Astrocyte of the hippocampus (primary cell): ENCODE measurements around the gene SHC4.

ENCODE experiments used
- DNase-seq: peaks from one replicate; pipeline ENCODE4 v3.0.0; 2011; ENCODE audit warnings: low read depth, low spot score

Gene SHC4, protein sequence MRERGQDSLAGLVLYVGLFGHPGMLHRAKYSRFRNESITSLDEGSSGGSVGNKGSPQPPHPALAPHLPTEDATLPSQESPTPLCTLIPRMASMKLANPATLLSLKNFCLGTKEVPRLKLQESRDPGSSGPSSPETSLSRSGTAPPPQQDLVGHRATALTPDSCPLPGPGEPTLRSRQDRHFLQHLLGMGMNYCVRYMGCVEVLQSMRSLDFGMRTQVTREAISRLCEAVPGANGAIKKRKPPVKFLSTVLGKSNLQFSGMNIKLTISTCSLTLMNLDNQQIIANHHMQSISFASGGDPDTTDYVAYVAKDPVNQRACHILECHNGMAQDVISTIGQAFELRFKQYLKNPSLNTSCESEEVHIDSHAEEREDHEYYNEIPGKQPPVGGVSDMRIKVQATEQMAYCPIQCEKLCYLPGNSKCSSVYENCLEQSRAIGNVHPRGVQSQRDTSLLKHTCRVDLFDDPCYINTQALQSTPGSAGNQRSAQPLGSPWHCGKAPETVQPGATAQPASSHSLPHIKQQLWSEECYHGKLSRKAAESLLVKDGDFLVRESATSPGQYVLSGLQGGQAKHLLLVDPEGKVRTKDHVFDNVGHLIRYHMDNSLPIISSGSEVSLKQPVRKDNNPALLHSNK

DNA sequence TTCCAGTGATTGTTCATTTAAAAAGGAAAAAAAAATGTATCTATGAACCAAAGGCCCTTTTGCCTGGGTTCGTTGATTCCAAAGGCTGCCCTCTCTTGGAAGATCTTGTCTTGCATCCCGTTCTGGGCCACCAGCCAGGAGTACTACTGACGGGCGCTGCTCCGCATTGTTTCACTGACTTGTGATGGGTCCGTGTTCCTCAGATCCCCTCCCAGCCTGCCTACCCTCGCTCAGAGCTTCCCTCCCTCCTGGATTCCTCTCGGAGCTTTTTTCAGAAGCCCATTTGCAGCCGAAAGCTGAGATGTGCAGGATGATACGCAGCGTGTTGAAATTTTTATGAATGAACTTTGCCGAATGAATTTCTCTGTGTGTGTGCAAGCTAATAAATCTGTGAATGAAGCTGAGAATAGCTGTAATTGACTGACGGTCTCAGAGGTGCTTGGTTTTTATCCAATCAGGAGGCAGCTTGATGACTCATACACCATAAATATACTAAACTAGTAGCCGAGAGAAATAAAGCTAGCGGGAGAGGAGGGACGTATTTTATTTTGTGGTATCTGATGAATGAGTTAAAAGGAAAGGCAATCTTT, at the start of gene SHC4:
Gene SHC4, minus strand, starts transcription at position 396 of the 590 bp plus-strand sequence. CDS start 904 bp downstream, outside the sequence.
- DNase-seq, result peak; percentile 85

DNA sequence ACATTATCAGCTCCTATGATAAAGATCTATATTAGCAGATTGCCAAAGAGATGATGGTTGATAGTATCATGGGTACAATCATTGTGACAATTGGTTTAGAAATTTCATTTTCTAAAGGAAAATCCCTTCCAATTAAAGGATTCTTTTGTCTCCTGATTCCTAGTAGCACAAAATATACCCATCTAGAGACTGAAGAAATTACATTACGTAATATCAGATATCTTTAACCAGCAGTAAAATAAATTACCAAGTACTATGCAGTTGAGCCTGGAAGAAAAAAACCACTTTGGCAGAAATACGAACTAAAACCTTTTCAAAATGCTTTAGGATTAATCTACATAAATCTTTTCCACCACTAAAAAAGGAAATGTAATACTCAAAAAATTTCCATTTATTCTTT, 35.6 kb upstream of the SHC4 start:
- DNase-seq, result no peak

DNA sequence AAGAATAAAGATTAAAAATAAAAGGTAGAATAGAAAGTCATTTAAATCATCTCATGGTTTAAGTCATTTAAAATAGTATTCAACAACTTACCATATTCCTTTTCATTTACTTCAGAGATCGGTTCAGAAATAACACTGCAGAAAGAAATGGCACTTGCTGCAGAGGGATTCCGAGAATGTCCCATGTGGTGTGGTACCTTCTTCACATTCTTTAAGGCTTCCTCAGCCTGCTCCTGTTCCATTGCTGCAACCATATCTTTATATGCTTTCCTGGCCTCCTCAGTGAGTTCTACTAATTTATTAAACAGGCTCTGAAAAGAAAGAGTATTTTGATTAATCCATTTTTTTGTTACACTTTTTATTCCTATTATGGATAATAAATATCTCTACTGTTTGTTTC, 32.6 kb upstream of the SHC4 start:
- peak; percentile 49 for DNase-seq

DNA sequence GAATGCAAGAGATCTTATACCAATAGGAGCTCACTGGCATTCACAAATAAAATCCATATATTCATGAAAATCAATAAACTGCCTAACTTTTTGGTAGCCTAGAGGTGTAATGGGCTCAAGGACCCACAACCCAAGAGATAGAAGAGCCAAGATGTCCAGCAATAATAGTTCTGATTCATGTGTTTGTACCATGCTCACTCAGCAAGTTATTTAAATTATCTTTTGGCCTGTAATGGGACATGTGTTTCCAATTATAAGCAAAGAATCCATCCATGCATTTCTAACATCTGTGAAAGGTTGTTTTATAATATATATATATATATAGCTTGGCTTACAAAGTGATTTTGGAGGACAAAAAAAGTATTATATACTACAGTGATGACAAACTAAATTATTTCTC, 29.7 kb upstream of the SHC4 start:
- DNase-seq, result no peak

DNA sequence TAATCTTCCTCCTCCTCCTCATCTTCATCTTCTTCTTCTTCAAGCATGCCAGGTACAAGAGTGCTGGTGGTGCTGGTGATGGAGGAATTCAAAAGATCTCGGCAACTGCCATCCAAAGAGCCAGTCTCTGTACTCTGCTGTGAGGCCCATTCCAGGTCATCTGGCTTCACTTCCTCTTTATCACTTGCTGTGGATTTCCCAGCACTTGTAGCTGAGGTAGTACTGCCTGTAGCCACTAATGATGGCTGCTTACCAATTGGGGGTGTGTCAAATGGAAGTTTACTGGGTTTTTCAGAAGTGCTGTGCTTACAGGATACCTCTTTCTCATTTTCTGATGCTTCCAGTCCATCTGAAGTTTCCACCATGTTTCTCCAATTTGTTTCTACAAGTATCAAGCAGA, 28.8 kb upstream of the SHC4 start:
- DNase-seq, result no peak

DNA sequence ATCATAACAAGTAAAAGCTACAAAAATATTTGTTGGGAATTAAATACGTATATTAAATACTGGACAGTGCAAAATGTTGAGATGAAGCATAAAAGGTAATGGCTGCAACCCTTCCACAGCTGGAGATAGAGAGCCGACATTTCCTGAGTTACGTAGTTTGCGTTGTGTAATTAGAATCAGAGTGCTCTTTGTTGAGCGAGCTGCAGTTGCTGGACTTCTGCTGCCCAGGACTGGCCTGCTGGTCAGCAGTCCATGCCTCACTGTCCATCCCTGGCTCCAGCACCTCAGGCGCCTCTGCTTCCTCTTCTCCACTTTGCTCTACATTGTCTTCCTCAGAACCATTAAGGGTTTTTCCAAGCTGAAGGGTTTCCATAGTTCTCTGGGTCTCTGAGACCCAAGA, 28.4 kb upstream of the SHC4 start:
- DNase-seq, result no peak

DNA sequence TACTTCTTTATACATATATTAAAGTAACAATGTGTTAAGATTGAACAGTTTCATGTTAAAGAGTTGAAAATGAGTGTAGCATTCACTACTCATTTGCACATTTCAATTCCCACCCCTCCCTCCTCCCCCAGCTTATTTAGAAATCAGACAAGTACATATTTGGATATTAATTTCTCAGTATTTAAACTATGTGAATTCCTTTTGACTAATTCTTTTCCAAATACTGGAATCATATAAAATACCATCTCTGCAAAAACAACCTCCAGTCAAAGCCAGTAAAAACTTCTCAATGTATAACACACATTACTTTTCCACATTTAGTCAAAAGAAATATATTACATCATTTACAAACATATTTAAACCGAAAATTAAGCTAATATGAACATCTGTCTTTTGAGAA, 25.5 kb upstream of the SHC4 start:
- no peak for DNase-seq

DNA sequence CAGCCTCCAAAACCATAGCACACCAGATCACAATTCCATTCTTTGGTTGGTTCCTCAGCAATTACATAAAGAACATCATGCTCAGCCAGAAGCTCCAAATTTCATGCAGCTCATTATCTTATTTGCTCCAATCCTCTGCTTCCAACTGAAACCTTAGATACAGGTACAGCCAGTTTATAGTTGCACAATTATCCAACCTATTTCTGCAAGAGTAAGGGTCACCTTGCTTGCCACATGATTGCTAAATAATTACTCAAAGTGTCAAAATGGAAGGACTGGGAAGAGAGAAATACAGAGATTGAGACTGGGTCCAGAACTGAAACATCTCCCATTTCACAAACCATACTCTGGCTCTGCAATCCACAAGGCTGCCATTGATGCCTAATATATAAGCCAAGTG, 23.4 kb upstream of the SHC4 start:
- no peak for DNase-seq

DNA sequence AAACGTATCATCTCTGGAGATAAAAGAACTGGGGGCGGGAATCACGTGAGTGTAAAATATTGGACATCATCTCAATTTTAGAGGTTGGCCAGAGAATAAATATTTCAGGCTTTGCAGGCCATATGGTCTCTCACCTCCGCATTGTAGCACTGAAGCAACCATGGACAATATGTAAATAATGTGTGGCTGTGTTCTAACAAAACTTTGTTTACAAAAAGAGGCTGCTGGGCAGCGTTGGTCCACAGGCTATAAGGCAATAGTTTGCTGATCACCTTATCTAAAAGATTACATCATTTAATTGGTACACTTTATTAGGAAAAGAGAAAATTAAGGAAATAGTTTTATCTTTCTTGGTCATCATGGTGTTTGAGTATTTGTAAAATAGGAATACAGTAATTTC, 22.5 kb upstream of the SHC4 start:
- no peak for DNase-seq

DNA sequence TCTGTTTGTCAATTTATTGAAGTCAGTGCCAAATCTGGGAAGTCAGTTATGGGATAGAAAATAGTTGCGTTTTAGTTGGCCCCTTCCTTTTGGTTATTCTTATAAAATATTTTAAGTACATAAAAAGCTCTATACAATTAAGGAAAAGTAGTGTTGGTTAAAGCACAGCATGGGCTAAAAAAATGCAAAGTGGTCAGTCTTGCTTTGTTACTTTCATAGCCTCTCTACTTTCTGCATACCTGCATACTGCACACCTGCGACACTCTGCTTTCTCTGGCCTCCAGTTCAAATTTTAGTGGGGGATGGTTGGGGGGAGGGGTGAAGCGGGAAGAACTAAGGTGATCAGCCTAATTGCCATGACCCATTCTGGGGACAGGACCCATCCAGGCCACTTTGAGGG, 21.8 kb upstream of the SHC4 start:
- DNase-seq, result no peak

DNA sequence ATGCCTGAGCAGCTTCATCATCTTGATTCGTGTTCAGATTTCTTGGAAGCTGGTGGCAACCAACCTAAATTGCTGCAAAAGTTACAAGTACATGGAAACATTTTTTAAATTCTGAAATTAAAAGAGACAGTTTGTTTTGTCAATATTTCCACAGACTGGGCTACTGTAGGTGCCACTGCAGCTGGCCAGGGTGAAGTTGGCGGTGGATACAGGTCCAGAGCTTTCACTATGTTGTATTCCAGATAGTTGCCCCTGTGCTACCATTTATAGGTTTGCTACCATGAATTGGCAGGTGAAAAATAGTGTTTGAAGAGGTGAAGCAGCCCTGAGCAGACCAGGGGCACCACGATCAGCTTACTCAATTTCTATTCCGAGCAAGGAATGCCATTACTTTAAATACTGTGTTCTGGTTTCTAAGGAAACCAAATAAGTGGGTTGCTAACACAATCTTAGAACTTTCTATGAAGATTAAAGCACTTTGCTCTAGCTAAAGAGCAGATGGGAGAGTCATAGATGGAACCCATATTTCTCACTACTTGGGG, 21.2 kb upstream of the SHC4 start:
- DNase-seq, result peak; percentile 23

DNA sequence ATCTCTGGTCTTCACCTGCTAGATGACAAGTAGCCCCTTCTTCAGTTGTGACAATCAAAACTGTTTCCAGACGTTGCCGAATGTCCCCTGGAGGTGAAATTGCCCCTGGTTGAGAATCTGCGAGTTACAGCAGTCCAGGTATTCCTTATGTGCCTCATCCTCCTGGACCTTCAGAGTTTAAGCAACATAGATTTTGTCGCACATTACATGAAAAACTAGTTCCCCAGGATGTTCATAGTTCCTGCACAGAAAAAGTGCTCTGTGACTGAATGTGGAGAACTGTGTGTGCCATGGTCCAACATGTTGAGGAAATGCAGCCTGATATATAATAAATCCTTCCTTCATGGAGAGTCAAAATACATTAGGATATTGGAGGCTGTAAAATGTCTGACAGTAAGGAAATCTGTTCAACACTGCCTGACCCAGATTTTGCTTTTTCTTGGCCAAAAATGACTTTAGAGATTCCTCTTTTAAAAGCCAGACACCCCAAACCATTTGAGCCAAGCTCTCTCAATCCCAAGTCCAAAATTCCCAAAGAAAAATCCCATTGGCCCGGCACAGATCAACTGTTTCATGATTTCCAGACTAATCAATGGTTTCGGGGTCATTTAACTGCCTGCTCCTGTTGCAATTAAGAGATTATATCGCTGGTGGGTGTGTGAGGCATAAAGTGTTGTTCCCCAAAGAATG, 20.4 kb upstream of the SHC4 start:
- DNase-seq, result no peak

DNA sequence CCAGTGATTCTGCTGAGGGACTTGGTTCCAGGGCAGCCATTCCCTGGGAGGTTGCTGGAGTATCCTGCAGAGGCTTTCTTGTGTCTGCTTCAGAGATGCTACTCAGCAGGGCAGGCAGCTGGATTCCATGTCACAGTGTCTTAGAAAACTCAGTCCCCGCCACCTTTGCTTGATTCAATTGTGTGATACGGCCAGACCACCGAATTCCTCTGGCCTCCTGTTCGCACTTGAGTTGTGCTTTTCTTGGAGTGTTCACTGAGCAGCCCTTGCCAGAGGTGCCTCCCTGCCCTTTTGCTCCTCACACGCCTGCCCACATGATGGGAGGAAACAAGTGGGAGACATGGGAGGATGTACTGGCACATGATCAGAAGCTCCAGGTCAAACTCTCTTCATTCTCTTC, 19.6 kb upstream of the SHC4 start:
- no peak for DNase-seq

DNA sequence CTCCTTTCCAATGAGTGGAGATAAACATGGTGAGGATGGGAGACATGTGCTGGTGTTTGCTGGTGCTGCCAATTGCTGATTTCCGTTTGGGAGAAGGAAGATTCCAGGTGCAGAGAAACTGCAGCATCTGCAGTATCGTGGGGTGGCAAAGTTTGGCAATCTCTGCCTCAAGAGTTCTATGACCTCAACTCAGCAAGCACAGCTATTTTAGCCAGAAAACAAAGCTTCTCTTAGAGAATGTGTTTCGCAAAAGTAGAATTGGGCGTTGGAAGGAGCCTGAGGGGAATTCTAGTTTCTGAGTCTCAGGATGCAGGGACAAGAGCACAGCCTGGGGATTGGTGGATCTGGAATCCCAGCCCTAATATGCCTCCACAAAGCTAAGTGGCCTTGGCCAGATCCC, 18.2 kb upstream of the SHC4 start:
- DNase-seq, result no peak

DNA sequence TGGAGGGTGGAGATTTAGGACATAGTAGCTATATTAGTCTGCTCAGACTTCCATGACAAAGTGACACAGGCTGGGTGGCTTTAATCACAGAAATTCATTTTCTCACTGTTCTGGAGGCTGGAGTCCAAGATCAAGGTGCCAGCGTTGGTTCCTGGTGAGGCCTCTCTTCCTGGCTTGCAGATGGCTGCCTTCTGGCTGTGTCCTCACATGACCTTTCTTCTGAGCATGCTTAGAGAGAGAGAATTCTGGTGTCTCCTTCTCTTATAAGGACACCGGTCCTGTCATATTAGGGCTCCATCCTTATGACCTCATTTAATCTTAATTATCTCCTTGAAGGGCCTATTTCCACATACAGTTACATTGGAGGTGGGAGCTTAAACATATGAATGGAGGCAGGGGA, 14.9 kb upstream of the SHC4 start:
- DNase-seq, result no peak

DNA sequence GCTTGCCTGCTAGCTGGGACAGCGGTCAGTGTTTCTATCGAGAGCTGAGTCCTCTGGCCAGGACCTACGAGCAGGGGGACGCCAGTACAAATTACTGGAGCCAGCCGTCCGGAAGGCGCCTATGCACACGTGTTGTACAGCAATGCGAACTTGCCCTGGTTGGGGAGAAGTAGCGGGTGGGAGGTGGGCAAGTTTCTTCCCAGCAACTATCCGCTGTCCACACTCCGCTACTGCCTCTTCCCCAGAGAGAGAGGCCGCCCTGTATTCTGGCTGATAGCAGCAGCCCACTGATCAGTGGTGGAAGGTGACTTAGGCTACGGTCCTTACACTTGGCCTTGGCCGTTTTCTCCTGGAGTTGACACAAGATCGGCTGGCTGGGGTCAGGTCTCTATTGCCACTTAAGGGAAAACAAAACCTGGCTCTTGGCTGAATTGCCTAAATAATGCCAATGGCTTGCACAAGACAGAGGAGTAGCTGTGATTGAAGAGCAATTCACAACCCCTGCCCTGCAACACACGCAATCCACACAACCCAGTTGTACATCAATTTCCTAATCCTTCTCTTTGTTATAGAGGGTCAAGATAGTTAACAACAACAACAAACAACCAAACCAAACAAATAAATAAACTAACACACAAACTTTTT, 12.8 kb upstream of the SHC4 start:
- no peak for DNase-seq

DNA sequence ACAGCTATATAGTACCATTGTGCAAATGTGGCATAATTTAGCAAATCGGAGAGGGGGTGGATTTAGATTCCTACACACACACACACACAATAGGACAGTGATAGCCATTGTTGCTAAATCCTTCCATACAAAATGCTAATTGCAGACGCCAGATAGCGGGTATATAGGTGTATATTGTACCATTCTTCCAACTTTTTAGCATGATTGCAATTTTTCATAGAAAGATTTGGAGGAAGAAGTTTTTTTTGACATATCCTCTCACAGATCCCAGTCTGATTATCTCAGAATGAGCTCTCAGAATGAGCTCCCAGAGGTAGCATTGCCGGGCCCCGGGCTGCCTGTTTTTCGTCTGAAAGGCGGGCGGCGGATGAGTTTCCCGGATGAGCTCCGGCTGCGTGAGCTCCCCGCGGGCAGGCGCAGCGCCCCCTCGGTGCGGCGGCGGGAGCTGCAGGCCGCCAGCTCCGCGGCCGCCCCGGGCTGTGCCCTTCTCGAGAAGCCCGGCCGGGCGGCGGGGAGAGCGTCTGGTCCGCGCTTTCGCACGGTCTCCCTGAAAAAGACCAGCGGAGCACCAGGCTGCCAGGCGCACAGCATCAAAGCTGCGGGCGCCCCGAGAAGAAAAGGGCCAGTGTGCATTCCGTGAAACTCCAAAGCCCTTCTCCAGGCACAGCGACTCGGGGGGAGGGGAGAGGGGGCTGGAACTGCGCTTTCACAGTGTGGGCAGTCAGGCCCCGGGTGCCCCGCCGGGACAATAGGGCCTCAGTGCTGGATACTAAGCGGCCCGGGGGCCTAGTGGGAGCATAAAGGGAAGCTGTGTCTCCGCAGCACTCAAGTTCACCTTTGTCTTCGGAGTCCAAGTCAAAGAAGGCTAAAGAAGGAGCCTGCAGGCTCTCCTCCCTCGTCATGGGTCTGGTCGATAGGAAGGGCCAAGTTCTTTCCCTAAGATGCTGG, 12.0 kb upstream of the SHC4 start:
- DNase-seq, result peak; percentile 95

DNA sequence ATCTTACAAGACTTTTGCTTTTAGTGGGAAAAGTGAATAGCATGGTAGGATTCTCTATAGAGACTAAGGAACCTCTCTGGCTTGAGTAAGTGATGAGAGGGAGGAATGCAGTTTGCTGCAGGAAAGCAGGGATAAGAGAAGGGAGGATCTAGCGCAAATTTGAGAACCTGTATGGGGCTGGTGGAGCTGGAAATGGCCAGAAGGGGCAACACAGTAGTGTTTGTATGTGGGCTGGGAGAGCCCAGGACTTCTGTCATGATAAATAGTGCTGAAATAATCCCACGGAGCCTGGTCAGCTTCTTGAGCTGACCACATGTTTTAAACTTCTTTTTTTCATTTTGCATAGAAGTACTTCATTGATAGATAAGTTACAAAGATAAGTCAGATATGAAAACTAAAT, 11.2 kb upstream of the SHC4 start:
- no peak for DNase-seq

DNA sequence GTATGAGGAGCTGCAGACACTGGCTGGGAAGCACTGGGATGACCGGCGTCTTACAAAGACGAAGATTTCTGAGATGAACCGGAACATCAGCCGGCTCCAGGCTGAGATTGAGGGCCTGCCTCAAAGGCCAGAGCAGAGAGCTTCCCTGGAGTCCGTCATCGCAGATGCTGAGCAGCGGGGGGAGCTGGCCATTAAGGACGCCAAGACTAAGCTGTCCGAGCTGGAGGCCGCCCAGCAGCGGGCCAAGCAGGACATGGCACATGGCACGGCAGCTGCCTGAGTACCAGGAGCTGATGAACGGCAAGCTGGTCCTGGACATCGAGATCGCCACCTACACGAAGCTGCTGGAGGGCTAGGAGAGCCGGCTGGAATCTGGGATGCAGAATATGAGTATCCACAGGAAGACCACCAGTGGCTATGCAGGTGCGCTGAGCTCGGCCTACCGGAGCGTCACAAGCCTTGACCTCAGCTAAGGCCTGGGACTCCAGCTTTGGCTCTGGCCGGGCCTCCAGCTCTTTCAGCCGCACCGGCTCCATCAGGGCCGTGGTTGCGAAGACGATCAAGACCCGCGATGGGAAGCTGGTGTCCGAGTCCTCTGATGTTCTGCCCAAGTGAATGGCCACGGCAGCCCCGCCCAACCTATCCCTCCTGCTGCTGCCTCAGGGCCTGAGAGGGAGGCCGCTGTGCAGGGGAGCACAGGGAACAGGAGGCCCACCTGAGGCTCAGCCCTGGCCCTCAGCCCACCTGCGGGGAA, 9.2 kb upstream of the SHC4 start:
- DNase-seq, result no peak

DNA sequence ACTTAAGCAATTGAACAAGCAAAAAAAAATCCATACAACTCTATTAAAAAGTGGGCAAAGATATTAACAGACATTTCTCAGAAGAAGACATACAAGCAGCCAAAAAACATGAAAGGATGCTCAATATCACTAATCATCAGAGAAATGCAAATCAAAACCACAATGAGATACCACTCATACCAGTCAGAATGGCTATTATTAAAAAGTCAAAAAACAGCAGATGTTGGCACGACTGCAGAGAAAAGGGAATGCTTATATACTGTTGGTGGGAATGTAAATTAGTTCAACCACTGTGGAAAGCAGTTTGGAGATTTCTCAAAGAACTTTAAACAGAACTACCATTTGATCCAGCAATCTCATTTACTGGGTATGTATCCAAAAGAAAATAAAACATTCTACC, 7.2 kb upstream of the SHC4 start:
- DNase-seq, result peak; percentile 52
